ENCODE measurements around the gene GHRHR.

Gene GHRHR

DNA sequence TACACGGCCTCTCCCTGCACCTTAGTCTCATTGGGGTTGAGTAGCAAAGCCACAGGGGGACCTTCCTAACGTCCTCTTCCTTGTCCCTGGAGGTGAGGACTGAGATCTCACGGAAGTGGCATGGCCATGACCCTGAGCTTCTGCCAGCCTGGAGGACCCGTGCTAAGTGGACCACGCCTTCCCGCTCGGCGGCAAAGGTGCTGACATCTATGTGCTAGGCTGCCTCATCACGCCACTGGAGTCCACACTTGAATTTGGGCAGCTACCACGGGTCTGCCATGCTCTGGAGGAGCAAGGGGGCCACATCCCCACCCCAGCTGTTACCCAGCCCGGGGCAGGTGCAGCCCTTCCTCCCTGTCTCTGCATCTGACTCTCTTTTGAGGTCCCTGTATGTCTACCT lies 15.3 kb downstream of the GHRHR start:
- no peak for DNase-seq (ENCODE audit: low read depth, low spot score)
- no peak overlapping the region for H3K4me3 ChIP-seq (ENCODE audit: low read length)

- no peak for DNase-seq (ENCODE audit: low read depth, low spot score)
- H3K4me3 ChIP-seq (ENCODE audit: low read length) = no peak overlapping the region
These were observed 16.4 kb downstream of the GHRHR start for GRCh38 chr7:30980194-30980593.

GRCh38 chr7:30980751-30981150 lies 17.0 kb downstream of the GHRHR start:
- no peak for DNase-seq (ENCODE audit: low read depth, low spot score)
- H3K4me3 ChIP-seq (ENCODE audit: low read length) = no peak overlapping the region

- H3K4me3 ChIP-seq (ENCODE audit: low read length) = no peak overlapping the region
- DNase-seq (ENCODE audit: low read depth, low spot score) = peak; percentile 52
These were observed 19.5 kb downstream of the GHRHR start for GRCh38 chr7:30983042-30983913.

DNA sequence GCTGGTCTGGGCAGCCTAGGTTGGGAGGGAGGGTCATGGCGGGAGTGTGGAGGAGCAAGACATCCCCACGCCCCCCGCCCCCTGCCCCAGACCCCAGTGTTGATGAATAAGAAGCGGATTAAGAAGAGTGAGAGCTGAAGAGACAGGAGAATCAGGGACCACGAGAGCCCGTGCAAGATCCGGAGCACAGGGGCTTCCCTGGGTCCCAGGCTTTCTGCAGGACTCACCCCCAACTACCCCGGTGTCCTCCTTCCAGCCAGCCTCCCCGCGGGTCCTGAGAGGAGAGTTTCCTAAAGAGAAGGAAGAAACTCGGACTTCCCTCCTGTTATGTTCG lies 20.1 kb downstream of the GHRHR start:
- no peak for DNase-seq (ENCODE audit: low read depth, low spot score)
- H3K4me3 ChIP-seq (ENCODE audit: low read length) = no peak overlapping the region

- DNase-seq (ENCODE audit: low read depth, low spot score) = no peak
- H3K4me3 ChIP-seq (ENCODE audit: low read length) = no peak overlapping the region
These were observed 20.8 kb downstream of the GHRHR start for GRCh38 chr7:30984359-30985107.

DNA sequence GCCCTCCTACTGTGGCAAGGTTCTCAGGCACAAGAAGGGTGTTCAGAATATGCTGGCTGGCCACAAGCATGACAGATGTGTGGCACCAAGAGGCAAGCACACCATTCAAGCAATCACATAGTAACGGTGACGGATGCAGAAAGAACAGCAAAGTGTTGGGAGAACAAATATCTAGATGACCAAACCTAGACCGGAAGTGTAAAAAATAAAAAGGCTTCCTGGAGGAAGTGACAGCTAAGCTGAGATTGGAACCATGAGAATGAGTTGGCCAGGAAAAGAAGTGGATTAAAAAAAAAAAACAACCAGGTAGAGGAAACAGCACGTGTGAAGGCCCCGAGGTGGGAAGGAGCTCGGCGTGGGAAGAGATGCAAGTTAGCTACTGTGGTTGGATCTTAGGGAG lies 22.0 kb downstream of the GHRHR start:
- H3K4me3 ChIP-seq (ENCODE audit: low read length) = no peak overlapping the region
- no peak for DNase-seq (ENCODE audit: low read depth, low spot score)

DNA sequence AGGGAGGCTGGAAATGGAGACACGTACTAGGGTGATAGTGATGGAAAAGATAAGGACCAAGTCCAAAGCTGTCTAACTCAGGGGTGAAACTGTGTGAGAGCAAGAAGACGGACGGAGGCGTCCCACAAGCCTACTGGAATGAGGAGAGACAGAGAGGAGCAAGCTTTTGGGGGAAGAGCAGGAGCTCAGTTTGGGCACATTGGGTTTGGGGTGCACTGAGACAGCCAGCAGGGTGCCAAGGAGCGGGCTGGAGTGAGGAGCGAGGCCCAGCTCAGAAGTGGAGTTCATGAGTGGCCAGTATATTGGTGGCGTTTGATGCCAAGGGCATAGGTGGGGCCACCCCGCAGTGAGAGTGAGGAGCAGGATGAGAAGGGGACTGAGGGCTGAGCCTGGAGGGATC lies 22.6 kb downstream of the GHRHR start:
- H3K4me3 ChIP-seq (ENCODE audit: low read length) = no peak overlapping the region
- no peak for DNase-seq (ENCODE audit: low read depth, low spot score)

DNA sequence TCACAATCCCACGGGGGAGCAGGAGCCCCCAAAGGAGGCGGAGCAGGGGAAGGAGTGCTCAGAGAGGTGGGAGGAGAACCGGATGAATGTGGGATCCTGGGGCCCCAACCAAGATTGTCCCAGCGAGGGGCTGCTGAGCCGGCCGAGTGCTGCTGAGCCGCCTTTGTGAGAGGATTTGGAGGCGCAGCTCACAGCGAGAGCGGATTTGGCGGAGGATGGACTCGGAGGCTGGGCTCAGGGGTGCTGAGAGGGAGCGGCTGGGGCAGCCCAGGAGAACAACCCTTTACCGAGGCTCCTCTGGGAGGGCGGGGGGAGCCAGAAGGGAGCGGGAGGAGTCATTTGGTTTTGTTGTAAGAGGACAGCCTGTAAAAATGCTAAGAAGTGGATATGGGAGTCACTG lies 23.0 kb downstream of the GHRHR start:
- DNase-seq (ENCODE audit: low read depth, low spot score) = no peak
- H3K4me3 ChIP-seq (ENCODE audit: low read length) = no peak overlapping the region

GRCh38 chr7:30987178-30987577 lies 23.4 kb downstream of the GHRHR start:
- H3K4me3 ChIP-seq (ENCODE audit: low read length) = no peak overlapping the region
- no peak for DNase-seq (ENCODE audit: low read depth, low spot score)

DNA sequence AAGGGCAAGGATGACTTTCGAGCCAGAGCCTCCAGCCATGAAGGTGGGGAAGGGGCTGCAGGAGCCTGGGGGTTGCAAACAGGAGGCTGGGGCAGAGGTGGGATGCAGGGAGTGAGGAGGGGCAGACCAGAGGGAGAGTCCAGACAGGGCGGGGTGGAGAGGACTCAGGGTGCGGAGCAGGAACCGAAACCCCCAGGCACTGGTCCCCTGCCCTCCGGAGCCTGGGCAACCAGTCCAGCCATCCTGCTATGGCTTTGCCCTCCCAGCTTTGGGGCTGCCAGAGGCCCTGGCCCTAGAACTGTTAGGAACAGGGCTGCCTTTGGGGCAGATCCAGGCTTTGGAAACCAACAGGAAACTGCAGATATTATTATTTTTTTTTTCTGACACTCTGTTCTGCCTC lies 24.2 kb downstream of the GHRHR start:
- DNase-seq (ENCODE audit: low read depth, low spot score) = no peak
- H3K4me3 ChIP-seq (ENCODE audit: low read length) = no peak overlapping the region

DNA sequence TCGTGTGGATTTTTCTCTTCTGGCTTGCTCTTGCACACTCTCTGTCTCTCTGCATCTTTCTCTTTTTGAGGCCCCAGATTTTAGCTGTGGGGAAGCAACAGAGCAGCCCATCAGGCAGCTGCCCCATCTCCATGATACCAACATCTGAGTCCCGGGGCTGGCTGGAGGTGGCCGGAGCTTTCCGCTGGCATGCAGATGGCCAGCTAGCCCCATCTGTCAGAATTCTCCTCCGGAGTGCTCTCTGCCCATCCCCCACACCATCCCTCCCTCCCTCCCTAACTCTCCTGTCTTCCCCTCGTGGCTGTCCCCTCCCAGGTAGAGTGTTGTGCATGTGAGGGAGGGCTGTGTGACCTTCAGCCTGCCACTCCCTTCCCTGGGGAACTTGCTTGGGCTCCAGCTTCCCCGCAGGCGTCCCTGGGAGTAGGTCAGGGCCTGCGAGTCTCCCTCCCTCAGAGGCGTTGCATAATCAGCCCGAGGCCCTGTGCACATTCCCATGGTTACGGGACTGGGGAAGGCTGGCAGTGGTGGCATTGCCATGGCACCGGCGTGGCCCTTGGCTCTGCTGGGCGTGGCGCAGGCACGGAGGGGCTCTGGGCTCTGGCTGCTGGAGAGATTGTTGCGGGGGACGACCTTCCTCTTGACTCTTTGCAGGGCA lies 24.7 kb downstream of the GHRHR start:
- no peak for DNase-seq (ENCODE audit: low read depth, low spot score)
- no peak overlapping the region for H3K4me3 ChIP-seq (ENCODE audit: low read length)

DNA sequence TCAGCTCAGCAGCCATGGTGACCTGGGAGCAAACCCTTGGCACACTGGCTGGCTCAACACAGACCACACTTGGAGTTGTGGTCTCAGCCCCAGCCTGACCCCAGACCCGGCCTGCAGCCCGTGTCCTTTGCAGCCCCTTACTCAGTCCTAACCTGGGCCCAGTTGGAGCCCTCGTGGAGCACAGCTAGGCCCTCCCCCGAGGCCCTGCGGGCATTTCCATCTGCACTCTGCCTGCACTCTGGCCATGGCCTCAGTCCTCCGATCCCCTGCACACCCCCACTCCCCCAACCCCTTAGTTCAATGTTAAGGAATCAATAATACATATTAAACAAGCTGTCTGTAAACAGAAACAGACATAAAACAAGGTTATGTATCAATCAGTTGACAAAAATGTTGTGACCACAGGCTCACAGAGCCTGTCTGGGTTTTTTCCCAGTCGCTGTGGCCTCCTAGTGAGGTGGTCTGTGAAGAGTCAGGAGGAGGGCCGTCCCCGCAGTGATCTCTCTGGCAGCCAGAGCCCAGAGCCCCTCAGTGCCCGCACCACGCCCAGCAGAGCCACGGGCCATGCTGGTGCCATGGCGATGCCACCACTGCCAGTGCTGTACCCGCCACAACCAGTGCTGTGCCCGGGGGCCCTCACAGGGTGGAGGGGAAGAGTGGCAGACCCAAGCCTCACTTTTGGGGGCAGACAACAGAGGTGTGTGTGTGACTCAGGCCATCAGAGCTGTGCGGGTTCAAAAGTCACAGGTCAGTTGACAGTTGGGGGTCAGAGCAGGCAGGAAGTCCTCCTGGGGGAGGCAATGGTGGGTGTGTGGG lies 25.5 kb downstream of the GHRHR start:
- no peak overlapping the region for H3K4me3 ChIP-seq (ENCODE audit: low read length)
- no peak for DNase-seq (ENCODE audit: low read depth, low spot score)

- no peak for DNase-seq (ENCODE audit: low read depth, low spot score)
- H3K4me3 ChIP-seq (ENCODE audit: low read length) = no peak overlapping the region
These were observed 26.3 kb downstream of the GHRHR start for GRCh38 chr7:30989824-30990672.

DNA sequence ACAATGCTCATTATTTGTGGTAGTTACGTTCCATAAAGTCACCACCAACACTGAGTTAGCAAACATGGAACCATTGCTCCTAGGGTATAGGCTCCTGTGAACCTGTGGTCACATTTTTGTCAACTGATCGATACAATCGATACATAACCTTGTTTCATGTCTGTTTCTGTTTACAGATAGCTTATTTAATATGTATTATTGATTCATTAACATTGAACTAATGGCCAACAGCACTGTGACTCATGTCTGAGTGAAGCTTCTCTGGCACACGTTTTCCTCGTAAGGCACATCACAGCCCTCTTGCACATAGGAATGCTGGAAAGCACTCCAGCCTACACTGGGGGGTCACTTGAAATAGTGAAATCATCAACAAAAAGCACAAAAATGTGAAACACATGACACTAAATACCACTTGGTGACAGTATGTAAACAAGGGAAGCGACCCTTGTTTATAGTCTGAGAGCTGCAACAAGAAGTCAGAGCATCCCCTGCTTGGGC lies 27.0 kb downstream of the GHRHR start:
- DNase-seq (ENCODE audit: low read depth, low spot score) = no peak
- H3K4me3 ChIP-seq (ENCODE audit: low read length) = no peak overlapping the region

- no peak for DNase-seq (ENCODE audit: low read depth, low spot score)
- H3K4me3 ChIP-seq (ENCODE audit: low read length) = no peak overlapping the region
These were observed 28.7 kb downstream of the GHRHR start for GRCh38 chr7:30992414-30992813.

- H3K4me3 ChIP-seq (ENCODE audit: low read length) = no peak overlapping the region
- DNase-seq (ENCODE audit: low read depth, low spot score) = no peak
These were observed 30.7 kb downstream of the GHRHR start for GRCh38 chr7:30994206-30995100.
